Sigmoid colon (tissue), 4 donors: ENCODE data around the gene SPAG5.

Experiments
- CTCF ChIP-seq, 4 experiments: fragments of 450-650 bp in 3 of 4; fragments of 200-600 bp in 1 of 4; IDR thresholded peaks; one replicate each; pipeline ENCODE4 v1.5.1; 2016 to 2019; ENCODE audit warnings: antibody characterized with exemption in 4 of 4, mild to moderate bottlenecking in 3 of 4, moderate library complexity in 2 of 4
- POLR2A ChIP-seq, 2 donors: fragments of 450-650 bp; IDR thresholded peaks; one replicate each; pipeline ENCODE4 v1.6.1; 2016; ENCODE audit warnings: antibody characterized with exemption in 2 of 2, mild to moderate bottlenecking in 2 of 2, moderate library complexity in 2 of 2
- POLR2AphosphoS5 ChIP-seq, 4 donors: sonication (generic); formaldehyde crosslinking; IDR thresholded peaks; one replicate each; pipeline ENCODE4 v1.6.1; 2017; ENCODE audit warnings: antibody characterized with exemption in 4 of 4

- no peak for TF ChIP-seq POLR2AphosphoS5 (IDR thresholded peaks at IDR 0.05)
- no peak for TF ChIP-seq CTCF (IDR thresholded peaks at IDR 0.05)
- TF ChIP-seq POLR2A (IDR thresholded peaks at IDR 0.05), result no peak
These were observed 23.6 kb downstream of the SPAG5 start for GRCh38 chr17:28575126-28575795.
